ENCODE results near the gene KRTAP4-11.

The KRTAP4-11 gene

DNA sequence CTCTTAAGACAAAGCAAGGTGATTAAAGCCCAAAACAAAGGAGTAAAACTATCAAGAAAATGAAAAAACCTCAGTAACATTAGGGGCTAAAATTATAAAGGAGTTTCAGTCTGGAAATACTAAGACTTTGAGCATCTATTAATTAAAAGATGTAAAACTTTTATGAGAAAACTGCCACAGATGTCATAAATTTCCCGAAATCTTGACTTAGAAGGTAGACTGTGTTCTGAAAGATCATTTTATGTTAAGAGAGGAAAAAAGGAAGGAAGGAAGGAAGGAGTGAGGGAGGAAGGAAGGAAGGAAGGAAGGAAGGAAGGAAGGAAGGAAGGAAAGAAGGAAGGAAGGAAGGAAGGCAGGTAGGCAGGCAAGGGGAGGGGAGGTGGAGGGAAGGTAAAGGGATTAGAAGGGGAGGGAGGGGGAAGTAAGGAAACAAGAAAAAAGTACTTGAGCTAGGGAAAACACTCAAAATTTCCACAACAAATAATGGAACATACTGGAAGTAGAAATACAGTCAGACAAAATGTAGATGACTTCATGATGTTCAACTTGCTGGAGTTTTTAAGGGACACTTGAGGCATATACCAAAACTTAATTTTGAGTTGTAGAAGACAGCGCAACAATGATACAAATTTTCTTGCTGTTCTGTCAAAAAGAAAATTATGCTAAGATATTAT lies 29.5 kb upstream of the KRTAP4-11 start:
- TF ChIP-seq, protein P1, sequence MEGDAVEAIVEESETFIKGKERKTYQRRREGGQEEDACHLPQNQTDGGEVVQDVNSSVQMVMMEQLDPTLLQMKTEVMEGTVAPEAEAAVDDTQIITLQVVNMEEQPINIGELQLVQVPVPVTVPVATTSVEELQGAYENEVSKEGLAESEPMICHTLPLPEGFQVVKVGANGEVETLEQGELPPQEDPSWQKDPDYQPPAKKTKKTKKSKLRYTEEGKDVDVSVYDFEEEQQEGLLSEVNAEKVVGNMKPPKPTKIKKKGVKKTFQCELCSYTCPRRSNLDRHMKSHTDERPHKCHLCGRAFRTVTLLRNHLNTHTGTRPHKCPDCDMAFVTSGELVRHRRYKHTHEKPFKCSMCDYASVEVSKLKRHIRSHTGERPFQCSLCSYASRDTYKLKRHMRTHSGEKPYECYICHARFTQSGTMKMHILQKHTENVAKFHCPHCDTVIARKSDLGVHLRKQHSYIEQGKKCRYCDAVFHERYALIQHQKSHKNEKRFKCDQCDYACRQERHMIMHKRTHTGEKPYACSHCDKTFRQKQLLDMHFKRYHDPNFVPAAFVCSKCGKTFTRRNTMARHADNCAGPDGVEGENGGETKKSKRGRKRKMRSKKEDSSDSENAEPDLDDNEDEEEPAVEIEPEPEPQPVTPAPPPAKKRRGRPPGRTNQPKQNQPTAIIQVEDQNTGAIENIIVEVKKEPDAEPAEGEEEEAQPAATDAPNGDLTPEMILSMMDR (IDR thresholded peaks at IDR 0.05) = no peak

DNA sequence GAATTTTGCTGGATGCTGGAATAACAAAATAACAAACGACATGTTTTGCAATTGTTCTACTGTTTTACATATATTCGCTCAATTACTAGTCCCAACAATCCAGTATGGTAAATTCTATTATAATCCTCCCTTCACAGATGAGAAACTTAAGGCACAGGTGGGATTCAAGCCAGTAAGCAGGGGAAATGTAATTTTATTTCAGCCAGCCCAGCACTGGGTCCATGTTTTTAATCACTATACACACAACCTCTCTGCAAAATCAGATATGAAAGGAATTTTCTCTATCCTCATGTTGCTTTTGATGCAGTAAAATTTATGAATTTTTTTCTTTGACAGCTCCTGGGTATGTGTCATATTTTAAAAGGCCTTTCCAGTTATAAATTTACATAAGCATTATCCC lies 27.1 kb upstream of the KRTAP4-11 start:
- TF ChIP-seq, protein P1 (IDR thresholded peaks at IDR 0.05) = no peak

DNA sequence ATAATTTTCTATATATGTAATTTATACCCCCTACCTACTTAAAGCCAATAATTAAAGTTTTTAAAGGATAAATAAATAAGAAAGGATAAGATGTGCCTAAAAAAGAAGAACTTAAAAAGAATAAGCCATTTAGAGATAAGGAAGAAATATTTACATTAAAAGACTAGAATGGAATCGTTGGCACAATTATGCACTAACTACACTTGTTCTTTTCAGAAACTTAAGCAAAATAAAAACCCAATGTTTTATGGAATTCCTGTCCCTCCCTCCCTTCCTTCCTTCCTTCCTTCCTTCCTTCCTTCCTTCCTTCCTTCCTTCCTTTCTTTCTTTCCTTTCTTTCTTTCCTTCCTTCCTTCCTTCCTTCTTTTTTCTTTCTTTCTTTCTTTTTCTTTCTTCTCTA lies 26.7 kb upstream of the KRTAP4-11 start:
- TF ChIP-seq, protein P1 (IDR thresholded peaks at IDR 0.05) = no peak

DNA sequence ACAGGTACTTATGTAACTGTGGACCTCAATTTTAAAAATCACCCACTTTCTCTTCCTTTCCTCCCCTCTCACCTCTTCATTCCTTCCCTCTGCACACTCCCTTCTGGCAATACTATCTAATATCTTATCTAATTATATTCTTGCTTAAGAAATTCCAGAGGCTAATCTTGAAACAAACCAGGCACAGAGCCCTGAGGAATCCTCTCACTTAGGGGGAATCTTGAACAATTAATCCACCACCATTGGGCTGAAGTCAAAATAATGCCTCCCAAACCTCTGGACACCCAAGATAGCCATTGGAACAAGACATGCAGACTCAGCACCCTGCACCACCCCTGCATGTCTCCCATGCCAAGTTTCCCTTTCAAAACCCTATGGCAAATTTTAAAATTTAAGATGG lies 23.2 kb upstream of the KRTAP4-11 start:
- TF ChIP-seq, protein P1 (IDR thresholded peaks at IDR 0.05) = no peak

DNA sequence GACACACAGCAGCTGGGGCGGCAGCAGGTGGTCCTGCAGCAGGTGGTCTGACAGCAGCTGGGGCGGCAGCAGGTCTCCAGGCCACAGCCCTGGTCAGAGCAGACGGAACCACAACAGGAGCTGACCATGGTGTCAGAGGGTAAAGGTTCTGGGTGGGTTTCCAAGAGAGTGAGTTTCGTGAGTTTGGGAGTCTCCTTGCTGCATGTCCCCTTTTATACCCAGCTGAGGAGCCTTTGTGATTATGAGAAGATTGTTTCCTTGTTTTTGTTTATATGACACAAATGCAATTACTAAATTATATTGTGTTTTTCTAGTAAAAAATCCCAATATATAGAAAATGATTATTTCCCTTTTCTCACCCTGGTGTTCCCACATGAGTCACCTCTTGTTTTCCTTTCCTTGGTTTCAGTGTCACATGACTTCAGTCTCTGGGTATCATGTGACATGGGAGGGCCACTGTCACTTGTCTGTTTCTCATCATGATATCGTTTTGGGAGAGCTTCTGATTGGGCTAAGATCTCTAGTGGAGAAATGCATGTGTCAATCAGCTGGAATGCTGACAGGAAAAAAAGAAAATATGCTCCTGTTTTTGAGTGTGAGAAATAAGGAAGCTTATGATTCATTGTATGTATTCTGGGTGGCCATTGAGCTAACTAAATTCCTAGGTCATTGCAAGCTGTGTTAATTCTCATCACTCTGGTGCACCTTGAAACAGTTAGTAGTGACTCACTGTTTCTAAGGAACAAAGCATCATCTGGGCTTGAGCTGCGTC lies 22.4 kb upstream of the KRTAP4-11 start, which contains the start of gene KRTAP4-6:
Gene KRTAP4-6, minus strand, starts transcription at position 185 of the 772 bp plus-strand sequence. Its CDS starts 57 bp downstream, at position 128.
- TF ChIP-seq, protein P1 (IDR thresholded peaks at IDR 0.05) = no peak

DNA sequence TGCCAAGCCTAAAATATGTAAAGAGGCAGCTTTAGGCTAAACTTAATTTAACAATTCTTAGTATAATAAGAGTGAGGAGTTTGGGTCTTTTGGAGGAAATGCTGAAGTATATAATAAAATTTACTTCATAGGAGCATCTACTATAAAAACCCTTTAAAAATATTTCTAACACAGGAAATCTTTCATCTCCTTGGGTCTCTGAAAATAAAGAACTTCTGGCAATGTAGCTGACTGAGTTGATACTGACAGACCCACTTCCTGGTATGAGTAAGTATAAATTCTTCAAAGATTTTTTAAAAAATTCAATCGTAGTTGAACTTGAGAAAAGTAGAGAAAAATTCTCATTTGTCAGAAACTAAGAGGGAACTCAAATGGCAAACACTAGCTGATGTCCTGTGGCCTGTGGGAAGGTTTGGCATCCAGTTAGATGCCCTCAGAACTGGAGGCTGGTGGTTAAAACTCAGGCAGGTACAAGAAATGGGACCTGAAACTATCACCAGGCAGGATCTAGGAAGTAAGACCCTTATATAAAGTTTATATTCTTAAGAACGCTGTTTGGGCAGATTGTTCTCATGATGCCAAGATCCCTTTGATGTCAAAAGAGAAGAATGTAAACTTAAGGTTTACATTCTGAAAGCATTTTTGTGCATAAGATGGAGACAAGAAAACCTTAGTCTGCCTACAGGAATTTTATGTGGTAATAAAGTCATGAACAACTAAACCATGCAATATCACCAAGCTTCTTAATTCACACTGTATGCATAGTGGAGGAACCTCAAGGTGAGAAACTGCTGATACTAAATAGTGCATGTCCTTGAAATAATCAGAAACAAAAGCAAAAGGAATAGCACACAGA lies 15.9 kb upstream of the KRTAP4-11 start:
- TF ChIP-seq, protein P1 (IDR thresholded peaks at IDR 0.05) = no peak

DNA sequence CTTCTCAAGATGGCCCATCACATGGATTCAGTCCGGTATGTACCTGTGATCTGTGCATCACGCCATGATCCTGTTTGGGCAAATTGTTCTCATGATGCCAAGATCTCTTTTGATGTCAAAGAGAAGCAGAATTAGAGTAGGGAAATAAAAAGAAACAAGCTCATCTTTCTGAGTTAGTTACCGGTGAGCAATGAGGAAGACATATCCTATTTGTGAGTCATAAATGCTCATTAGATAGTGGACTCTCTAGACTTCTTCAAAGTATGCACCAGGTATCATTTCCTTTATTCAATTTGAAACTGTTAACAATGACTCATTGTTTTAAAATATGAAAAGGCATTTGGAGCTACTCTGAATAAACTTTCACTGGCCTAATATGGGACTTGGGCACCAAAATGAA lies 13.8 kb upstream of the KRTAP4-11 start:
- TF ChIP-seq, protein P1 (IDR thresholded peaks at IDR 0.05) = no peak
